ENCODE data around the gene PER1. TPM values are rescaled to one million over a fixed set of nuclear protein-coding genes. Genes with fewer than 3 reads are reported as not detected.

Gene PER1
- total and polyA plus RNA-seq, 4 donors = 34.3 to 297 (median 173) TPM

DNA sequence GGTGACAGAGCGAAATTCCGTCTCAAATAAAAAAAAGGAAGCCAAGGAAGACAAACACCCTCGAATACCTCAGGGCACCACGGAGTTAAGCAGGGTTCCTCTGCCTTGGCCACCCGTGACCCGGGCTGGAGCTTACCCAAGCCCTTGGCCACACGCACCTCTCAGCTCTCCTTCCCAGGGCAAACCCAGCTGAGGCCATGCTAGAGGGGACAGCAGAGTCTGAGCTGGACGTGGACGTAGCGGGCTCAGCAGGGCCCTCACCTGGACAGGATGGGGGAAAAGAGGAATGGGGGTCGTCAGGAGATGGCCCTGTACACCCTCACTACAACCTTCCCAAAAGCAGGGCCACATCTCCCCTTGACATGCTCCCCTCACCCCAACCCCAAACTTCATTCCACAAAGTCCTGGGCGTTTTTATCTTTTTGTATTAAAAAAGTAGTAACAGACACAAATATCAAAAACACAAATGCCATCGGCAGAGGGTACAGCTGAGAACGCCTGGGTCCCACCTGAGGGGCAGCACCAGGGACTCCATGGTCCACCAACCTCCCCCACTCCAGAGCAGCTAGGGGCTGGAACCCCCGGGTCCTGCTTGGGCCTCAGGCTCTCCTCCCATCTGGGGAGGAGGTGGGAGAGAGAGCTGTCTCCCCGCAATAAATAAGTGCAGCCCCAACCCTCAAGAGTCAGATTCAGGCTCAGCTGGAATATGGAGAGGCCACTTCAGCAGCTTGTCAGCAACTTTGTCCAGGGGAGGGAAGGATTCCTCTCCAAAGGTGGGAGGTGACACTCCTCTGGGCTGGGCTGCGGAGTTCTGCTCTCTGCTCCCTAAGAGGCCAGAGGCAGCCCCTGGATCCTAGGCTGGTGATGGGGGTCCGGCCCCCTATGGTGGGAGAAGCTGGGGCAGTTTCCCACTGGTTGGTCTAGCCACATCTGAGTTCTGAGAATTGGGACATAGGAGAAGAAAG, 11.9 kb downstream of the PER1 start:
- H3K27ac ChIP-seq (ENCODE audit: low read depth in 1 of 2, low read length in 2 of 2) = peak overlapping the region in 1 of 2 donors; percentile 5
- ATAC-seq (ENCODE audit: low FRiP score) (no peak), DNase-seq (peak; percentile 48 to 79)
- H3K27me3 ChIP-seq (ENCODE audit: control insufficient read depth in 1 of 2, insufficient read depth in 2 of 2, low read length in 1 of 2) = no peaks in the 10 kb centered on the region
- peaks cover 0 to 1% of the 10 kb centered on the region in 2 donors for H3K4me1 ChIP-seq (ENCODE audit: control insufficient read depth in 1 of 2, insufficient read depth in 2 of 2, low read length in 2 of 2)
- peaks cover 0 to 36% of the 10 kb centered on the region in 2 donors for H3K36me3 ChIP-seq (ENCODE audit: control insufficient read depth in 1 of 2, insufficient read depth in 2 of 2, low read length in 1 of 2)
- intact Hi-C loops (cut with DNase I) = no loop called here
- 69 to 70% methylated on average over 18 of the region's 18 CpGs for WGBS, 2 donors
- H3K9me3 ChIP-seq (ENCODE audit: control insufficient read depth, low read length) = no peaks in the 10 kb centered on the region
- H3K4me3 ChIP-seq (ENCODE audit: low read length in 2 of 2) = no peak overlapping the region

DNA sequence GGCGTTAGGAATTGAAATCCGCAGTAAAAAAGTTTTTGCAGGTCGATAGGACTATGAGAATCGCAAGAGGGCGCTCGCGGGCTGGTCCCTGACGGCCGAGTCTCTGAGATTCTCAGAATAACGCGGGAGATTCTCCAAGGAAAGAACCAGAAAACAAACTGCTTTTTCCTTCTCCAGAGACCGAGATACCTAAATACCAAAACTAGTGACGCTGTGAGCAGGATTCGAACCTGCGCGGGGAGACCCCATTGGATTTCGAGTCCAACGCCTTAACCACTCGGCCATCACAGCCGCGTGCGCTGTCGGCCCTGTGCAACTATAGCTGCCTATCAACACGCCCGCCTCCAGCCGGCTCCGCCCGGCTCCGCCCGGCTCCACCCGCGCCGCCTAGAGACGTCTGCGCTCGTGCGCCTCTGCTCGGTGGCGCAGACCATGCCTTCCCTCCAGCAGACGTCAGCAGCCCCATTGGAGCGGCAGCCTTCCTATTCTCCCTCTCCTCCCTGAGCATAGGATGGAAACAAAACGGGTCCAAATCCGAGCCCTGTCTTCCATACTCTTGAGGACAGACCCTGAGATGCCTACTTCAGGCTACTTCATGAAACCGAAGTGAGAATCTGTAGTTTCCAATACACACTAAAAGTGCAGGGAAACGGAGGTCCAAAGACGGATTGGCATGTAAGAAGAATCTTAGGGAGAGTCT, 13.4 kb downstream of the PER1 start:
- WGBS, 2 donors = 1% methylated on average over 46 of the region's 46 CpGs
- peaks cover 0 to 26% of the 10 kb centered on the region in 2 donors for H3K36me3 ChIP-seq (ENCODE audit: control insufficient read depth in 1 of 2, insufficient read depth in 2 of 2, low read length in 1 of 2)
- H3K9me3 ChIP-seq (ENCODE audit: control insufficient read depth, low read length) = no peaks in the 10 kb centered on the region
- ATAC-seq (ENCODE audit: low FRiP score) = peak; percentile 95
- peak overlapping the region in 1 of 2 donors; percentile 26 for H3K27ac ChIP-seq (ENCODE audit: low read depth in 1 of 2, low read length in 2 of 2)
- H3K27me3 ChIP-seq (ENCODE audit: control insufficient read depth in 1 of 2, insufficient read depth in 2 of 2, low read length in 1 of 2) = no peaks in the 10 kb centered on the region
- peaks cover 0 to 1% of the 10 kb centered on the region in 2 donors for H3K4me1 ChIP-seq (ENCODE audit: control insufficient read depth in 1 of 2, insufficient read depth in 2 of 2, low read length in 2 of 2)
- no peak overlapping the region for H3K4me3 ChIP-seq (ENCODE audit: low read length in 2 of 2)
- intact Hi-C loops (cut with DNase I) = loop anchor here in 1 of 2 donors (1.0 to 2.0 kb wide), 3 partner anchors 20 to 48 kb away; partner anchors contain the start of gene ALOXE3
- peak; percentile 97 to 98 for DNase-seq

DNA sequence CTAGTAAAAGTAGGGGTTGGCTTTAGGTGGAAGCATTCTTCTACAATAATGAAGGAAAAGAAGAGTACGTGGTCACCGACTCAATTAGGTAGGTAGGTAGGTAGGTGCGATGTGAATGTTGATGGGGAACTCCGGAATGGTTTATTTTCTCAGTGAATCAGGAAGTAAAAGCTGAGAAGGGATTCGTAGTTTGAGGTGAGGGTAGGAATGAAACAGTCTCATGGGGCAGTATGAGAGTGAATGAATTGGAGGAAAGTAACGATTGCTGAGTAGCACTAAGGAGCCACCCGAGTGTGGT, 13.9 kb downstream of the PER1 start:
- WGBS, 2 donors = 0 to 3% methylated on average over 7 of the region's 7 CpGs
- peaks cover 0 to 1% of the 10 kb centered on the region in 2 donors for H3K4me1 ChIP-seq (ENCODE audit: control insufficient read depth in 1 of 2, insufficient read depth in 2 of 2, low read length in 2 of 2)

DNA sequence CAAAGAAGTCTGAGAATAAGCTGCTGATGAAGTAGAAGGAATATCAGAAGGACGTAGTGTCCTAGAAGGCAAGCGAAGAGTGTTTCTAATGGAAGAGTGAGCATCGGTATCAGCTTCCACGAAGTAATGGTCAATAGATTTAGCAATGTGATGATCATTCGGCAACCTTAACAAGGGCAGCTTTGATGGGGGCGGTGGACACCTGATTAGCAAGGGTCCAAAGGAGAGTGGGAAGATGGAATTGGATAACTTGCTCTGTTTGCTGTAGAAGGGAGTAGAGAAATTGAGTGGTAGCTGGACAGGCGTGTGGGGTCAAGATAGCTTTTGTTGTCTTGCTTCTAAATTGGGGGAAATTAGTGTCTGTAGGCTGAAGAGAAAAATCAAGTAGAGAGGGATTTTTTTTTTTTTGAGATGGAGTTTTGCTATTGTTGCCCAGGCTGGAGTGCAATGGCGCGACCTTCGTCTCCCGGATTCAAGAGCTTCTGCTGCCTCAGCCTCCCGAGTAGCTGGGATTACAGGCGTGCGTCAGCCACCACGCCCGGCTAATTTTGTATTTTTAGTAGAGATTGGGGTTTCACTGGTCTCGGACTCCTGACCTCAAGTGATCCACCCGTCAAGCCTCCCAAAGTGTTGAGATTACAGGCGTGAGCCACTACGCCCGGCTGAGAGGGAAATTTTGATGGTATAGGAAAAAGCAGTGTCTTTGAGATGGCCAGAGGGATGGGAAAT, 14.4 kb downstream of the PER1 start:
- H3K9me3 ChIP-seq (ENCODE audit: control insufficient read depth, low read length) = no peaks in the 10 kb centered on the region
- ATAC-seq (ENCODE audit: low FRiP score) (no peak), DNase-seq (peak; percentile 53 to 68)
- WGBS, 2 donors = 30 to 42% methylated on average over 21 of the region's 21 CpGs
- H3K4me1 ChIP-seq (ENCODE audit: control insufficient read depth in 1 of 2, insufficient read depth in 2 of 2, low read length in 2 of 2) = peaks cover 0 to 1% of the 10 kb centered on the region in 2 donors
- intact Hi-C loops (cut with DNase I) = loop anchor here in 1 of 2 donors (1.0 to 2.0 kb wide), 3 partner anchors 19 to 49 kb away; partner anchors contain the start of gene ALOXE3
- peaks cover 0 to 25% of the 10 kb centered on the region in 2 donors for H3K36me3 ChIP-seq (ENCODE audit: control insufficient read depth in 1 of 2, insufficient read depth in 2 of 2, low read length in 1 of 2)
- H3K27me3 ChIP-seq (ENCODE audit: control insufficient read depth in 1 of 2, insufficient read depth in 2 of 2, low read length in 1 of 2) = no peaks in the 10 kb centered on the region
- H3K4me3 ChIP-seq (ENCODE audit: low read length in 2 of 2) = no peak overlapping the region
- no peak overlapping the region for H3K27ac ChIP-seq (ENCODE audit: low read depth in 1 of 2, low read length in 2 of 2)

More for the DNA sequence above, 13.9 kb downstream of the PER1 start:
- Histone ChIP-seq H3K4me3 (ENCODE audit: low read length in 2 of 2) (no peak overlapping the region), H3K9me3 (ENCODE audit: control insufficient read depth, low read length) (no peaks in the 10 kb centered on the region), H3K36me3 (ENCODE audit: control insufficient read depth in 1 of 2, insufficient read depth in 2 of 2, low read length in 1 of 2) (peaks cover 0 to 26% of the 10 kb centered on the region in 2 donors), H3K27ac (ENCODE audit: low read depth in 1 of 2, low read length in 2 of 2) (no peak overlapping the region), H3K27me3 (ENCODE audit: control insufficient read depth in 1 of 2, insufficient read depth in 2 of 2, low read length in 1 of 2) (no peaks in the 10 kb centered on the region)
- ATAC-seq (ENCODE audit: low FRiP score) (no peak), DNase-seq (no peak)
- intact Hi-C loops (cut with DNase I) = loop anchor here in 1 of 2 donors (1.0 to 2.0 kb wide), 3 partner anchors 20 to 49 kb away; partner anchors contain the start of gene ALOXE3

GRCh38 chr17:8133941-8134340, 18.3 kb downstream of the PER1 start:
- Histone ChIP-seq H3K36me3 (ENCODE audit: control insufficient read depth in 1 of 2, insufficient read depth in 2 of 2, low read length in 1 of 2) (no peaks in the 10 kb centered on the region), H3K27ac (ENCODE audit: low read depth in 1 of 2, low read length in 2 of 2) (no peak overlapping the region), H3K9me3 (ENCODE audit: control insufficient read depth, low read length) (no peaks in the 10 kb centered on the region), H3K27me3 (ENCODE audit: control insufficient read depth in 1 of 2, insufficient read depth in 2 of 2, low read length in 1 of 2) (no peaks in the 10 kb centered on the region), H3K4me1 (ENCODE audit: control insufficient read depth in 1 of 2, insufficient read depth in 2 of 2, low read length in 2 of 2) (peaks cover 0 to 1% of the 10 kb centered on the region in 2 donors), H3K4me3 (ENCODE audit: low read length in 2 of 2) (no peak overlapping the region)
- no peak for ATAC-seq (ENCODE audit: low FRiP score)
- 90 to 91% methylated on average over 4 of the region's 4 CpGs for WGBS, 2 donors
- intact Hi-C loops (cut with DNase I) = no loop called here
- no peak for DNase-seq

GRCh38 chr17:8133399-8133798, 18.8 kb downstream of the PER1 start:
- DNase-seq = no peak
- Histone ChIP-seq H3K27me3 (ENCODE audit: control insufficient read depth in 1 of 2, insufficient read depth in 2 of 2, low read length in 1 of 2) (no peaks in the 10 kb centered on the region), H3K4me1 (ENCODE audit: control insufficient read depth in 1 of 2, insufficient read depth in 2 of 2, low read length in 2 of 2) (peaks cover 0 to 1% of the 10 kb centered on the region in 2 donors), H3K27ac (ENCODE audit: low read depth in 1 of 2, low read length in 2 of 2) (no peak overlapping the region), H3K9me3 (ENCODE audit: control insufficient read depth, low read length) (no peaks in the 10 kb centered on the region), H3K4me3 (ENCODE audit: low read length in 2 of 2) (no peak overlapping the region), H3K36me3 (ENCODE audit: control insufficient read depth in 1 of 2, insufficient read depth in 2 of 2, low read length in 1 of 2) (no peaks in the 10 kb centered on the region)
- 60 to 65% methylated on average over 12 of the region's 12 CpGs for WGBS, 2 donors
- intact Hi-C loops (cut with DNase I) = no loop called here
- no peak for ATAC-seq (ENCODE audit: low FRiP score)

- DNase-seq (peak in 1 of 2 donors; percentile 5), ATAC-seq (ENCODE audit: low FRiP score) (no peak)
- intact Hi-C loops (cut with DNase I) = no loop called here
- Histone ChIP-seq H3K27ac (ENCODE audit: low read depth in 1 of 2, low read length in 2 of 2) (no peak overlapping the region), H3K4me3 (ENCODE audit: low read length in 2 of 2) (no peak overlapping the region), H3K27me3 (ENCODE audit: control insufficient read depth in 1 of 2, insufficient read depth in 2 of 2, low read length in 1 of 2) (no peaks in the 10 kb centered on the region), H3K36me3 (ENCODE audit: control insufficient read depth in 1 of 2, insufficient read depth in 2 of 2, low read length in 1 of 2) (no peaks in the 10 kb centered on the region), H3K9me3 (ENCODE audit: control insufficient read depth, low read length) (no peaks in the 10 kb centered on the region), H3K4me1 (ENCODE audit: control insufficient read depth in 1 of 2, insufficient read depth in 2 of 2, low read length in 2 of 2) (no peaks in the 10 kb centered on the region)
- 52 to 75% methylated on average over 3 of the region's 3 CpGs for WGBS, 2 donors
These were observed 20.3 kb downstream of the PER1 start for GRCh38 chr17:8131844-8132441.

All from aorta (tissue), 5 donors.